ENCODE results near the gene SYCP2L.
A peak's percentile ranks its signal among the peaks of the same experiment; 100 is the strongest.
"Not testable (repeated sequence)": the region's sequence is repeated elsewhere in the genome, so short reads cannot be mapped to it uniquely, and the experiment has no call there.

The SYCP2L gene

DNA sequence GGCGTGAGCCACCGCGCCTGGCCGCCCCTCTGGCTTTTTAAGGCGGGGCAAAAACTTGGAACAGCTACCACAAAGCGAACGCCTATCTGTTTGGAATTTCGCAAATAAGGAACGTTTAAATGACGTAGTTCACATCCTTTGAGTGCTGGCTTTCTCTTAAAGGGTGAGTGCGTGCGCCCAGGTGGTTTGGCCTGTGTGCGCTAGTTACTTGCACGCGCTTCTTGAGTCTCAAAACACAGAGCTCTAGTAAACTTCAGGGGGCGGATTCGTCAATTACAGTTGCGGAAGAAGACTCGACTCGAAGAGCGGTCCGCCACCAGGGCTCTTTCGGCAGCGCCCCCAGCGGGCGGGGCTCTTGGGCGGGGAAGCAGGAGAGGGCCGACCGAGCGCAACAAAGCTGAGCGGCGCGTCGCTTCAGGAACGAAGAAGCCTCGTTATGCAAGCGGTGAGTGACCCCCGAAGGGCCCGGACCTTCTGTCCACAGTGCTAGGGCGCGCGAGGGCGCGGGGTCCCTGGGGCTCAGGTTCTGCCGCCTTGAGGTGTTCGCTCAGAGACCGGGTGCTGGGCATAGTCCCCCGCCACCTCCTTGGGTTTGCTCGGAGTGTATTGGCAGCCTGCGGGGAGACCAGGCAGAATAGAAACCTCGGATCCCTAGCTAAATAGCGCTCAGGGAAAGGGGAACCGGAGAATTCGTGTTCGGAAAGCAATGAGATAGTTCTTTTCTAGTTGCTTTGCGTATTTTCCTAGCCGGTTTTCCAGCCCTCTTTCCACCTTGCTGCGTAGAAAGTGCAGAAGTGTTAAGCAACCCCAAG, at the start of gene SYCP2L:
Gene SYCP2L (plus strand): TSS at position 362 of the 812 bp plus-strand sequence. CDS start 75 bp downstream, at position 437.
- DNase-seq, result no peak

DNA sequence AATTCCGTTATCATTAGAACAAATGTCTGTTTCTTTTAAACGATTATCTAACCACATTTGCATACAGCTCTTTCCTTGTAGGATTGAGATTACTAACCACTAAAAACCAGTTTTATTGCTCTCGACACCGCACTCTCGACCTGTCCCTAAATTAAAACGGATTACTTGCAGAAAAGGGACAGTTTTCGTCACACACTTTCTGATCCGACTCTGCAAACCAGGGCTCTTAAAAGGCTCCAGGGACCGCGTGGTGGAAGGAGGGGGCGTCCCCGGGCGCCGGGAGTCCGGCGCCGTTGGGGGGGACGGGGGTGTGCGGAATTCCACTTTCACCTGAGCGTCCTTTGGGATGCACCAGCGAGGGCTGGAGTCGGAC, 49.2 kb upstream of the SYCP2L start:
- no peak for DNase-seq

DNA sequence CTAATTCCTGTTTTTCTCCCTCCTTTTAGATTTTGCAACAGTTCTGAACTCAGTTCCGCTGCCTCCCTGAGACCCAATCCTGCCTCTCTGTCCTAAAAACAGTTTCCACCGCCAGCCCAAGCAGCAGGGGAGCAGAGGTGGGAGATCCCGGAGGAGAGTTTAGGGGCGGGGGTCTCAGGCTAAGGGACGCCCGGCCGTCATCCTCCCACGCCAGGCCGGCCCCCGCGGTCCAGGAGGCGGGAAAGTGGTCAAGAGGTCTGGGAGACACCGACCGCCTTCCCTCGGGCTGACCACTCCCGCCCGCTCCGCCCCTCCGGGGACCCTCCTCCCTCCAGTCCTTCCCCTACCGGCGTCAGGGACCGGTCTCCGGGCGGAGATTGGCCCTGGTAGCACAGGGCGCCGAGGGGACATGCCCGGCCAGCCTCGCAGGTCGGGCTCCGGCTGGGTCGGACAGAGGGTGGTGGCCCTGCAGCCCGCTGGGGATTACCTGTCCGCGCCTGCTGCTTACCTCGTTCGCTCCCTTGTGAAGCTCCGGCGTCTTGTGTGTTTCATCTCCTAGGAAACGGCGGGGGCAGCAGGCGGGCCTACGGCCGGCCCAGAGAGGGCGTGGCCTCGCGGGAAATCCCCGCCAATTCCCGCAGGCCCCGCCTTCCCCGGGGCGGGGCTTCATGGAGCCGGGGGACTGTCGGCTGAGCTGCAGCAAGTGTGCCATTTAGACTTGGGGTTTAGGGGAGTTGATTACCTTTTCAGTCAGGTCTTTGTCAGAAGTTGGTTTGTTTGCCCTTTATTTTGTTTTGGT, 48.7 kb upstream of the SYCP2L start, which contains the start of gene MAK:
Gene MAK (minus strand): TSS at position 545 of the 799 bp plus-strand sequence. CDS start 7,891 bp downstream, outside the sequence.
- DNase-seq, result peak; percentile 77

DNA sequence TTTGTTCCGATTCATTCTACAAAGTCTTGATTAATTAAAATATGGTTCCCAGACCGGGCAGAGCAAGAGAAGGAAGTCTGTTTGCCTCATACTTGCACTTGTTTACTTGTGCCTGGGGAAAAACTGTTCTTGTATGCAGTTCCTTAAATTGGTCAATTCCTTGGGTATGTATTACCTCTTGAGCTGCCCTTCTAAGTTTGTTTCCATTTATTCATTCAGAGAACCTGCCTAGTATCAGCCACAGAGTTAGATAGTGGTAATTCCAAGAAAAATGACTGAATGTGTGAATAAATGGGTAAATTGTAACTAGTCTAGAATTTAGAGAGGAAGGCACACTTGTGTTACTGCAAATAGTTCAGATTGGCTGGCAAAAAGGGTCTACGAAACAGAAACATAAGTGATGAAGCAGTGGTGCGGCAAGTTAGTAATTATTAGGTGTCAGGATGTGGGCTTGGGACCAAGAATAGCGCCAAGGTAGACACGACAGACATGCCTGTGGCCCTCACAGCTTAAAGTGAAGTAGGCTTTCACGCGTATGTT, 48.0 kb upstream of the SYCP2L start:
- no peak for DNase-seq

DNA sequence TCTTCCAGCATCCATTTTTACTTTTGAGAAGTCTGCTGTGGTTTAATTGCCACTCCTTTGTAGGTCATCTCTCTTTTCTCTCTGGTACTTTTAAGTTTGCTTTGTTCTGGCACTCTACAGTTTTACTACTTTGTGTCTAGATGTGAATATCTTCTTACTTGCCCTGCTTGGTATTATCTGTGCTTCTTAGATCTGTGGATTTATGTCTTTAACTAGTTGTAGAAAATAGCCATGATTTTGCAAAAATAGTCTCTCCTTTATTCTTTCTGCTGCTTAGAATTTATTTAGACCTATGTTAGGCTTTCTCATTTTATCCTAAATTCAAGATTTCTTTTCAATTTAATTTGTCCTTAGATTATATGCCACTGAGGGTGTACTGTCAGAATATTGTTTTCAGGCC, 43.3 kb upstream of the SYCP2L start:
- DNase-seq, result no peak

DNA sequence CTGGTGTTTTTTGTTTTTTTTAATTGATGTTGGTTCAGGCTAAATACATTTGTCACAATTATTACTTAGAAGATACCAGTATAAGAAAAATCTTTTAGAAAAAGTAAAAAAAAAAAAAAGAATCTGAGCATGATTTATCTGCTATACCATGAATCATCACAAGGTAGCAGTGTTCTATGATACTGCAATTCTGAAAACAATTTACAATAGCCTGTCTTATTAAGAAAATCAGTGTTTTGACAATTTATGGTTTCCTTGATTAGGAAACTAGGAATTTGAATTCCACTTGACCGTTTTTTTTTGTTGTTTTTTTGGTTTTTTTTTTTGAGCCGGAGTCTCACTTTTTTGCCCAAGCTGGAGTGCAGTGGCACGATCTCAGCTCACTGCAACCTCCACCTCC, 39.2 kb upstream of the SYCP2L start:
- DNase-seq, result no peak

DNA sequence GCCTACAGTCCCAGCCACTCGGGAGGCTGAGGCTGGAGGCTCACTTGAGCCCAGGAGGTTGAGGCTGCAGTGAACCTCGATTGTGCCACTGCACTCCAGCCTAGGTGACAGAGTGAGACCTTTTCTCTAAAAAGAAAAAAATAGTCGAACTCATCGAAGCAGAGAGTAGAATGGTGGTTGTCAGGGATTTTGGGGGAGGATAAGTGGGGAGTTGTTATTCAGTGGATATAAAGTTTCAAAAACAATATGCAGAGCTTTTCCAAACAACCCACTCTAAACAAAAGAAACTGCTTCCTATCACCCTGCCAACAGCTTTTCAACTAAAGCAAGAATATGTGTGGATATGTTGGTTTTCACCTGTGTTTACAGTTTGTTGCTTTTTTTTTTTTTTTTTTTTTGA, 37.0 kb upstream of the SYCP2L start:
- no peak for DNase-seq

DNA sequence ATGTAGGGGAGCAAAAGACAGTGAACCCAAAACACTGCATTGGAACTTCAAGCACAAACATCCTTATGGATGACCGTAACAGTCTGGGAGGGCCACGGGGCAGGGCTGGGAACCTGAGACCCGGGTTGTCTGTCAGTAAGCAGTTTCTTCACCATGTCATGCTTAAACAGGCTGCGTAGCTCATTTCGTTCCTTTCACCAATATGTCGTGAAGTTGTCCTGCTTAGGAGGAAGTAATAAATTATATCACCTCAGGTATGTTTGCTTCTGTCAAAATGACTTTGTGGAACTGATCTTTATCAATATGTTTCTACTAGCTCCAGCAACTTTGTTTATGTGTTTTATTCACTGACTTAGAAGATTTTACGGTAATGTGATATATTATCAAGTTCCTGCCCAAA, 36.1 kb upstream of the SYCP2L start:
- DNase-seq, result no peak

DNA sequence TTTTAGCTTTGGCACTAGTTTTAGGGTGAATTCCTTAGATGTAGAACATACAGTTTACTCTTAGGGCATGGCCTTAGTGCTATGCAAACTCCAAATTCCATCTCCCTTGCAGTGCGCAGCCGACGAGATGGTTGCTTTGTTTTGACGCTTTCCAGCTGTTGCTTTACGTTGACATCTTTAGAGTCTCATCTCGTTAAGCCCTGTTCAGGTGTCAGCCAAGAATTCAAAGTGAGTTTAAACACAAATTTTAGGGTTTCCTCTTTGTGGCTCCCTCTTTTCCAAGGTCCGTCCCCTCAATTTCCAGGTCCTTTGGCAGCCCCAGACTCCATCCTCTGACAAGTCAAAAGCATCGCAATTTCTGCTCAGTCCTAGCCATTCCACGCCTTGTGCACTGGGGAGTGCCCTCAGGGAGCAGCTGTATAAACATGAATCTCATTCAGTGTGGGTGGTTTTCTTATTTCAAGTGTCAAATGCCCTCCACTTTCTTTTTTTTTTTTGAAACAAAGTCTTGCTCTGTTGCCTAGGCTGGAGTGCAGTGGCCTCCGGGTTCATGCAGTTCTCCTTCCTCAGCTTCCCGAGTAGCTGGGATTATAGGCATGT, 34.4 kb upstream of the SYCP2L start:
- no peak for DNase-seq

DNA sequence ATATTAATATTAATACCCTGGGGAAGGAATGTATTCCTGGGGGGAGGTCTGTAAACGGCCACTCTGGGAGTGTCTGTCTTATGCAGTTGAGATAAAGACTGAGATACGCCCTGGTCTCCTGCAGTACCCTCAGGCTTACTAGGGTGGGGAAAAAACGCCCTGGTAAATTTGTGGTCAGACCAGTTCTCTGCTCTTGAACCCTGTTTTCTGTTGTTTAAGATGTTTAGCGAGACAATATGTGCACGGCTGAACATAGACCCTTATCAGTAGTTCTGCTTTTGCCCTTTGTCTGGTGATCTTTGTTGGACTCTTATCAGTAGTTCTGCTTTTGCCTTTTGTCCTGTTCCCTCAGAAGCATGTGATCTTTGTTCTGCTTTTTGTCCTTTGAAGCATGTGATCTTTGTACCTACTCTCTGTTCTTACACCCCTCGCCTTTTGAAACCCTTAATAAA, 33.0 kb upstream of the SYCP2L start:
- not testable (repeated sequence) for DNase-seq

DNA sequence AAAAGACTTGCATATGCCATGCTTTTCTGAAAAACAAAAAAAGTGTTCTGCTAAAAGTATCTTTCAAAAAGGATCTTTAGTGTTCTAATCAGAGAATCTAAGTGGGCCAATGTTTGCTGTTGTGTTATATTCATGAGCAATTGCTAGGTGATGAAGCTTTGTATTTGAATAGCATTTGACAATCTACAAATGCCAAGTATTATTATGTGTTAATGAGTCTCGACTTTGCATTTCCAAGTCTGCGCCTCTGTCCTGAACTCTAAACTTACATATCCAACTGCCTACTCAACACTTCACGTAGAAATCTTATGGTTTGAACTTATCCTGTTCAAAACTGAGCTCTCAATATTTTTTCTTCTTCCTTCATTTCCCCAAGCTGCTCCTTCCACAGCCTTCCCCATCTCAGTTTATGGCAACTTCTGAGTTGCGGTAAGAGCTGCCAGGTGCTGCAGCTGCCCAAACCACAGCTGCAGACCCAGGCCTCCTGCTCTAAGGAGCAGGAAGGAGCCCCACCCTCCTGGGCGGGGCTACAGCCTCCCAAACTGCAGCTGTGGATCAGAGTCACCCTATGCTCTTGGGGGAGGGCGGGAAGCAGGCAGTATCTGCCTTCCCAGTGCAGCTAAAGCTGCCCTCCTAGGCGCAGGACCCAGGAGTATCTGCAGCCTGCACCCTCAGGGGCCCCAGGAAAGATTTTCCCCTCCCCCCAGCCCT, 31.8 kb upstream of the SYCP2L start:
- no peak for DNase-seq

DNA sequence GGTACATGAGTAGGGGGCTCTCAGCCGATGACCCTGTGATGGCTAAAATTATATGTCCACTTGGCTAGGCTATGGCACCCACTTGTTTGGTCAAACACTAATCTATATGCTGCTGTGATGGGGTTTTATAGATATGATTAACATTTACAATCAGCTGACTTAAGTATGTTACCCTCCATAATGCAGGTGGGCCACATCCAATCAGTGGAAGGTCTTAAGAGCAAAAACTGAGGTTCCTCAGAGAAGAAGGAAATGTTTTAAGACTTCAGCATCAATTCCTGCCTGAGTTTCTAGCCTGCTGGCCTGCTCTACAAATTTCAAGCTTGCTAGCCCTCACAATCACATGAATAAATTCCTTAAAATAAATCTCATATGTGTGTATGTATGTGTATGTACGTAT, 29.6 kb upstream of the SYCP2L start:
- no peak for DNase-seq

DNA sequence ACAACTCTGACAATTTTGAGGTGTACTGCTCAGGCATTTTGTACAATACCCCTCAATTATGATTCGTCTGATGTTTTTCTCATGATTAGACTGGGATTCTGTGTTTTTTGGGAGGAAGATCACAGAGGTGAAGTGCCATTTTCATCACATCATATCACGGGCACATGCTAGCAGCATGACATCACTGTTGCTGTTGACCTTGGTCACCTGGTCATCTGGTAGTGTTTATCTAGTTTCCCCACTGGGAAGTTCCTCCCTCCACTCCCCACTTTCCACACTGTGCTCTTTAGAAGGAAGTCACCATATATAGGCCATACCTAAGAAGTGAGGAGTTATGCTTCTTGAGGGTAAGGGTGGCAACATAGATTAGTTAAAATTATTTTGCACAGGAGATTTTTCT, 25.8 kb upstream of the SYCP2L start:
- no peak for DNase-seq

DNA sequence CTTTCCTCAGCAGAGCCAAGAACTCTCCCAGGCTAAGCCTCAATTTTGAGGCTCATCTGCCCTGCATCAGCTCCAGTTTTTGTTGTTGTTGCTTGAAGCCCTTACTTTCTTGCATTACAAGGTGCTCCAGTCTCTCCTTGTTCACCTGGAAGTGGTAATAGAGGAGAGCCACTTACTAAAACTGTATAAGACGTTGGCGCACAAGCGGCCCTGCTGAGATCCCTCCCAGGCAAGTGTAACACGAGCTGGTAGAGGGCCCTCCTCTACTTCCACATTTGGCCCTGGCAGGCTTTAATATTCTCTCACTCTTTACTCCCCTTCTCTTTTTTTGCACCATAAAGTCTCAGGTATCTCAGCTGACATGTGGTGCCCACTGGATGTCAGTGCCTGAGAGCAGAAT, 24.5 kb upstream of the SYCP2L start:
- no peak for DNase-seq

DNA sequence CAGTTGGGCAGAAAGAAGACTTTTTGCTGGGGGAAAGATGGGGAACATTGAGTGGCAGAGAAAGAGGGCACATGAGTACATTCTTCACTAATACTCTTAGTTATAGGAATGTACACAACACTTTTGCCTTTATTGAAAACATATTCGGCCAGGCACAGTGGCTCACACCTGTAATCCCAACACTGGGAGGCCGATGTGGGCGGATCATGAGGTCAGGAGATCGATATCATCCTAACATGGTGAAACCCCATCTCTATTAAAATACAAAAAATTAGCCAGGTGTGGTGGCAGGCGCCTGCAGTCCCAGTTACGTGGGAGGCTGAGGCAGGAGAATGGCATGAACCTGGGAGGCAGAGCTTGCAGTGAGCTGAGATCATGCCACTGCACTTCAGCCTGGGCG, 23.8 kb upstream of the SYCP2L start:
- DNase-seq, result not testable (repeated sequence)

DNA sequence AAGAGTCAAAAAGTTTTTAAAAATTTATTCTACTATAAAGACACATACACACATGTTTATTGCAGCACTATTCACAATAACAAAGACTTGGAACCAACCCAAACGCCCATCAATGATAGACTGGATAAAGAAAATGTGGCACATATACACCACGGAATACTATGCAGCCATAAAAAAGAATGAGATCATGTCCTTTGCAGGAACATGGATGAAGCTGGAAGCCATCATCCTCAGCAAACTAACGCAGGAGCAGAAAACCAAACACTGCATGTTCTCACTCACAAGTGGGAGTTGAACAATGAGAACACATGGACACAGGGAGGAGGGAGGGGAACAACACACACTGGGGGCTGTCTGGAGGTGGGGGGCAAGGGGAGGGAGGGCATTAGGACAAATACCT, 20.1 kb upstream of the SYCP2L start:
- DNase-seq, result not testable (repeated sequence)

DNA sequence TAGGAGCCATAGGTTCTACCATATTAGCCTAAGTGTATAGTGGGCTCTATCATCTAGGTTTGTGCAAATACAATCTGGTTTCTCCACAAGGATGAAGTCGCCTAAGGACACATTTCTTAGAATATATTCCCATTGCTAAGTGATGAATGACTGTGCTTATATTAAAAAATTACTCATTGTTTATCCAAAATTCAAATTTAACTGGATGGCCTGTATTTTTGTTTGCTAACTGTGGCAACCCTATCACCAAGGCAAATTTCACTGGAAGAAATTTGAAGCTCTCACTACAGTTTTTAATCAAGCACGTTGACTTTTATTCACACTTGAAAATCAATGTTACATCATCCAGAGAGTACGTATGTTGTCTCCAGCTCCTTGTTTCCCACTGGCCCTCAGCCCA, 18.9 kb upstream of the SYCP2L start:
- no peak for DNase-seq

DNA sequence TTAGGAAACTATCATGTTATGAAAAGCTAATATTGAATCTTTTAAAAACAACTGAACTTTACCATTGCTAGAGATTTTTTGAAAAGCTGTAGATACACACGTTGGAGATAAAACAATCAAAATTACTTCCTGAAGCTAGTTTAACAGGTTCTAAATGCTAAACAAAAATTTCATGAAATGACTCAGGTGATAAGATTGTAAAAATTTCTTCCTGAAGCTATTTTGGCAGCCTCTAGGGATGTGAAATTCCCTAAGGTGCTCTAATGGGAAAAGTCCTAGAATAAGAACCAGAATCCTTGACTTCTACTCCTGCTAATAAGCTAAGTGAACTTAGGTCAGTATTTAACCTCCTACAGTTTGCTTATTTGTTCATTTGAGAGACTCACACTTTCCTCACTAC, 13.5 kb upstream of the SYCP2L start:
- no peak for DNase-seq

DNA sequence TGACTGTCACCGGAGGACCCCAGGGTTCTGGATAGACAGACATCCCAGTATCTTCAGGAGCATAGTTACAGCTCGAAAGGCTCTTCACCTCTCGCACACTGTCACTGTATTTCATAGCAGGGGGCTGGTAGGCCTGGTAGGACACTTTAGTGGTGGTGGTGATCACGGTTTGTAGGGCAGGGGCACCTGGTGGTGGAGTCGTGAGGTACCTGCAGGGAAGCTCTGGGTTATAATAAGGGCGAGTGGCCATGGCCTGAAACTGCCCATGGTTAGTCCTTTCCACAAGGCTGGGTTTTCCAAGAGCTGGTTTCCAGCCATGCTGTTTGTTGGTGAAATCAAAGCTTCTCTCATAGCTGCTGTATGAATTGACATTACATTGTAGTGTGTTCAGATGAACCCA, 12.6 kb upstream of the SYCP2L start:
- no peak for DNase-seq

DNA sequence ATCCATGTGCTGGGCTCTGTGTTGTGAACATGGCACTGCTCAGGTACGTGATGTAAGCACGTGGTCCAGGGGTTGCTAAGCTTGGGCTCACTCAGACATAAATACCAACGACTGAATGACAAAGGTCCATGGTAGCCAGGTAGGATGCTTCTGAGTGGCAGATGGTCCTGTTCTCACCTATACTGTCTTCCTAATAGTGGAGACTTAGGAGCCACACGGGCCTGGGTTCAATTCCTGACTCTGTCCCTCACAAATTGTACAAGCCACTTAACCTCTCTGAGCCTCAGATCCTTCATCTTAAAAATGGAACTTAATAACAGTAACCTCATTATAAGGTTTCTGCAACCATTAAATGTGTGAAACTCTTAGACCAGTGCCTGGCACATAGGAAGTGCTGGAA, 11.8 kb upstream of the SYCP2L start:
- no peak for DNase-seq

DNA sequence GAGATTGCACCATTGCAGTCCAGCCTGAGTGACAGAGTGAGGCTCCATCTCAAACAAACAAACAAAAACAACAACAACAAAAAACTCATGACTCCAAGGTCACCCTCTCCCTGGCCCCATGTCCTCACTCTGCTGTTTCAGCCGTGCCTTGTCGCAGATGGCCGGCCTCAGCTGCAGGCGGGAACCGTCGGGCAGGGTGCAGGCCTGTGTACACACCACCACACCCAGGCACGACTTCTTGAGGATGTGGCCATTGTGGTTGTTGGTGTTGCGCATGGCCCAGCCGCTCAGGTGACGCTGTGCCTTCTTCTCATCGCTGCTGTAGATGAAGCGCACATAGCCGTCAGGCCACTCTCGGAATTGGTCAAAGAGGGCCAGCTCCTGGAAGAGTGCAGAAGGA, 9.8 kb upstream of the SYCP2L start:
- no peak for DNase-seq

DNA sequence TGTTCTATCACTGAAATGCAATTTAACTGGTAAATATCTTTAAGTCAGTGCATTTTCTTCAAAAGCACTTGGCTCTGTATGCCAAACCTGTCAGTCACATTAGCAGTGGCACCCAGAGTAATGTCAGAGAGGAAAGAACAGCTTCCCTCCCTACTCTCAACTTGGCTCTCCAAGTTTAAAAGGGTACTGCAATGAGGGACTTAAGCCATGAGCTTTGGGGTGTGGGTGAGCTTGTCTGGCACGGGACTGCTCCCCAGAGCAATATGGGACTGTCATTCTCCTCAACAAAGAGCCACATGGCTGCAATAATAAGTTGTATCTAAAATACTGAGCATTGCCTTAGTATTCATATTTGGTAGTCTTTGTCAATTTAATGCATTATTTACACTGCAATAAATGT, 9.0 kb upstream of the SYCP2L start:
- DNase-seq, result no peak

DNA sequence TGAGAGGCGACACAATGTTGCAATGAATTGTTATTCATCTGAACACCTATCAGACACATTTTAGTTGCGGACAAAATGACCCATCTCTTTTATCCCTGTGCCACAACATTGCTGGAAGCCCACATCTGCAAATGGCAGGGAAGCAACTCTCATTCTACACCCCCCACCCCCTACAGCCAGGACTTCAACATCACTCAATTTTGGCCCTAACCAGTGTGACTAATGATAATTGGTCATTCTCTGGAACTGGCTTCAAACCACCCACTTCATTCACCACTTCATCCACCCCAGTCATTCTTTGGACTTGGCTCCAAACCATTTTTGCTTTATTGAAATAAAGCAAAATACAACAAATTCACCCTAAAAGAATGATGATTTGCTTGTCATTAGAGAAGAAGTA, 6.5 kb upstream of the SYCP2L start:
- no peak for DNase-seq

All from NCI-H345 (cell line).